H9 (cell line): Measurements from ENCODE around the gene ZNF469. TPM values are rescaled to one million over a fixed set of nuclear protein-coding genes. Genes with fewer than 3 reads are reported as not detected.

Source experiments
- DNase-seq: peaks from one replicate; pipeline ENCODE4 v3.0.0-alpha.2; 2017
- H2AFZ ChIP-seq: one replicate; pipeline ENCODE4 v1.6.1; 2013; ENCODE audit warnings: mild to moderate bottlenecking, low read length, control low read depth, moderate library complexity
- H2AK5ac ChIP-seq: 2 replicates; pipeline ENCODE4 v1.6.1; 2013; ENCODE audit warnings: low read length, control low read depth, mixed read lengths; ENCODE audit not compliant: insufficient read length
- H2BK120ac ChIP-seq: one replicate; pipeline ENCODE4 v1.6.1; 2013; ENCODE audit warnings: low read depth, mild to moderate bottlenecking, low read length, control low read depth, inconsistent platforms; ENCODE audit not compliant: poor library complexity, severe bottlenecking
- H2BK12ac ChIP-seq: 2 replicates; pipeline ENCODE4 v1.6.1; 2013; ENCODE audit warnings: low read length, control low read depth, mixed read lengths, low read depth; ENCODE audit not compliant: insufficient read length
- H2BK15ac ChIP-seq: 2 replicates; pipeline ENCODE4 v1.6.1; 2013; ENCODE audit warnings: low read depth, low read length, control low read depth
- H2BK20ac ChIP-seq: one replicate; pipeline ENCODE4 v1.6.1; 2013; ENCODE audit warnings: low read depth, mild to moderate bottlenecking, low read length, control low read depth, inconsistent platforms; ENCODE audit not compliant: poor library complexity, severe bottlenecking
- H2BK5ac ChIP-seq: 2 replicates; pipeline ENCODE4 v1.6.1; 2013; ENCODE audit warnings: low read length, control low read depth, mixed read lengths; ENCODE audit not compliant: insufficient read length
- H3K14ac ChIP-seq: 2 replicates; pipeline ENCODE4 v1.6.1; 2013; ENCODE audit warnings: low read length, control low read depth; ENCODE audit not compliant: insufficient read depth
- H3K18ac ChIP-seq: 2 replicates; pipeline ENCODE4 v1.6.1; 2013; ENCODE audit warnings: low read depth, mild to moderate bottlenecking, mixed read lengths, low read length, control low read depth; ENCODE audit not compliant: insufficient read length
- H3K23ac ChIP-seq: 2 replicates; pipeline ENCODE4 v1.6.1; 2013; ENCODE audit warnings: low read length, control low read depth, mixed read lengths, low read depth; ENCODE audit not compliant: insufficient read length
- H3K23me2 ChIP-seq: 2 replicates; pipeline ENCODE4 v1.6.1; 2013; ENCODE audit warnings: low read depth, mild to moderate bottlenecking, mixed read lengths, low read length, control low read depth; ENCODE audit not compliant: insufficient read length, poor library complexity, severe bottlenecking
- H3K27ac ChIP-seq: 2 replicates; pipeline ENCODE4 v1.5.1; 2013; ENCODE audit warnings: low read length, control low read depth, mixed read lengths, low read depth; ENCODE audit not compliant: insufficient read length
- H3K27me3 ChIP-seq: 2 replicates; pipeline ENCODE4 v1.6.1; 2013; ENCODE audit warnings: low read length, control low read depth, inconsistent platforms; ENCODE audit not compliant: insufficient read depth
- H3K4ac ChIP-seq: 2 replicates; pipeline ENCODE4 v1.6.1; 2013; ENCODE audit warnings: low read depth, mild to moderate bottlenecking, control low read depth, inconsistent platforms, low read length, moderate library complexity
- H3K4me1 ChIP-seq: 2 replicates; pipeline ENCODE4 v1.6.1; 2013; ENCODE audit warnings: low read length, control low read depth, inconsistent platforms; ENCODE audit not compliant: insufficient read depth
- H3K4me2 ChIP-seq: 2 replicates; pipeline ENCODE4 v1.6.1; 2013; ENCODE audit warnings: low read length, control low read depth, mixed read lengths; ENCODE audit not compliant: insufficient read length, insufficient read depth
- H3K56ac ChIP-seq: 2 replicates; pipeline ENCODE4 v1.6.1; 2013; ENCODE audit warnings: low read depth, mild to moderate bottlenecking, mixed read lengths, low read length, control low read depth; ENCODE audit not compliant: insufficient read length
- H3K79me1 ChIP-seq: 2 replicates; pipeline ENCODE4 v1.6.1; 2013; ENCODE audit warnings: low read depth, mild to moderate bottlenecking, moderate library complexity, low read length, control low read depth, inconsistent platforms; ENCODE audit not compliant: insufficient read depth, poor library complexity, severe bottlenecking
- H3K79me2 ChIP-seq: 2 replicates; pipeline ENCODE4 v1.6.1; 2013; ENCODE audit warnings: low read length, control low read depth, inconsistent platforms; ENCODE audit not compliant: insufficient read depth
- H3K9ac ChIP-seq: 2 replicates; pipeline ENCODE4 v1.6.1; 2013; ENCODE audit warnings: low read length, control low read depth, mixed read lengths; ENCODE audit not compliant: insufficient read length; ENCODE audit errors: extremely low read depth
- H3K9me3 ChIP-seq: one replicate; pipeline ENCODE4 v1.6.1; 2013; ENCODE audit warnings: low read depth, low read length, inconsistent platforms; ENCODE audit not compliant: control insufficient read depth
- H3T11ph ChIP-seq: one replicate; pipeline ENCODE4 v1.6.1; 2013; ENCODE audit warnings: mild to moderate bottlenecking, low read length, control low read depth, inconsistent platforms
- H4K20me1 ChIP-seq: one replicate; pipeline ENCODE4 v1.6.1; 2013; ENCODE audit not compliant: control insufficient read depth, insufficient read length, insufficient read depth
- H4K5ac ChIP-seq: 2 replicates; pipeline ENCODE4 v1.6.1; 2013; ENCODE audit warnings: low read depth, mild to moderate bottlenecking, mixed read lengths, low read length, control low read depth; ENCODE audit not compliant: insufficient read length
- H4K8ac ChIP-seq: replicated peaks from 2 replicates; pipeline ENCODE4 v1.6.1; 2013; ENCODE audit warnings: low read length, control low read depth, mixed read lengths, low read depth; ENCODE audit not compliant: insufficient read length
- H4K91ac ChIP-seq: 2 replicates; pipeline ENCODE4 v1.6.1; 2013; ENCODE audit warnings: low read depth, mild to moderate bottlenecking, moderate library complexity, mixed read lengths, low read length, control low read depth; ENCODE audit not compliant: insufficient read length
- H3K27ac Mint-ChIP-seq, 3 experiments: 2 replicates in 2 of 3; 3 replicates in 1 of 3; pipeline ENCODE4 v1.8.0; 2020 to 2021; ENCODE audit warnings: mixed read lengths in 3 of 3, mild to moderate bottlenecking in 1 of 3, moderate library complexity in 1 of 3
- H3K27me3 Mint-ChIP-seq: 2 replicates; pipeline ENCODE4 v1.8.0; 2021; ENCODE audit warnings: low read depth, mild to moderate bottlenecking, moderate library complexity, mixed read lengths
- H3K36me3 Mint-ChIP-seq, 3 experiments: 2 replicates in 2 of 3; 3 replicates in 1 of 3; pipeline ENCODE4 v1.8.0; 2020 to 2021; ENCODE audit warnings: low read depth in 3 of 3, mixed read lengths in 3 of 3; ENCODE audit not compliant: insufficient read depth in 1 of 3
- H3K4me1 Mint-ChIP-seq, 2 experiments: 2 replicates each; pipeline ENCODE4 v1.8.0; 2020; ENCODE audit warnings: mixed read lengths in 2 of 2
- H3K4me3 Mint-ChIP-seq, 2 experiments: 2 replicates in 1 of 2; 3 replicates in 1 of 2; pipeline ENCODE4 v1.8.0; 2020 to 2021; ENCODE audit warnings: mild to moderate bottlenecking in 2 of 2, mixed read lengths in 2 of 2, moderate library complexity in 1 of 2
- H3K9me3 Mint-ChIP-seq, 2 experiments: 2 replicates in 1 of 2; 3 replicates in 1 of 2; pipeline ENCODE4 v1.8.0; 2020; ENCODE audit warnings: mild to moderate bottlenecking in 2 of 2, mixed read lengths in 2 of 2, moderate library complexity in 1 of 2
- CTCF ChIP-seq: fragments of 200-600 bp; sonication (generic); conservative IDR thresholded peaks from 3 replicates; pipeline ENCODE4 v1.8.0; 2021; ENCODE audit warnings: antibody characterized with exemption, mild to moderate bottlenecking
- WGBS: extraction: QIAGEN DNeasy Blood & Tissue Kit; methylation state at CpG from one replicate; pipeline ENCODE4 v1.1.7; 2013; ENCODE audit warnings: missing lambda C conversion rate, low lambda C conversion rate, mixed read lengths; ENCODE audit not compliant: insufficient read length; ENCODE audit errors: extremely low coverage; 5-methylcytosine and 5-hydroxymethylcytosine counted together
- total RNA-seq: library from RNA; stranded (reverse); gene quantifications from 2 replicates; pipeline ENCODE4 v1.2.1, GENCODE V29; 2021

Gene ZNF469
- total RNA-seq, 1 experiment from 2014 or later, result 4.4 TPM

DNA sequence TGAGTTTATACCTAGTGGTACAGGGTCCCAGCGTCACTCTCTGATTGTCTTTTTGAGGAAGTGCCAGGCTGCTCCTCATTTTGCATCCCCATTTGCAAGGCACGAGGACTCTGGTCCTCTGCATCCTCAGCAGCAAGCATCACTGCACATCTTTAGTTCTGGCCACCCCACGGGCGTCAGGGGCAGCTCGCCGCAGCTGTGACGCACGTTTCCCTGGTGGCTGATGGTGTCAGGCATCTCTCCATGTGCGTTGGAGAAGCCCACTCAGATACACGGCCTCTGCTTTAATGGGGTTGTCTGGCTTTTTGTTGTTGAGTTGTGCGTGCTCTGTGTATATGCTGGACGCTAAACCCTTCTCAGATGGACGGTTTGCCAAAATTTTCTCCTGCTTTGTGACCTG is 45.2 kb upstream of the ZNF469 start:
- DNase-seq, result no peak
- no peaks in the 10 kb centered on the region for H3K79me1 ChIP-seq
- H2BK120ac ChIP-seq, result no peak overlapping the region
- no peak overlapping the region for H2AK5ac ChIP-seq
- H2BK20ac ChIP-seq, result no peak overlapping the region
- no peaks in the 10 kb centered on the region for H3K27me3 ChIP-seq
- no peak overlapping the region for H3K18ac ChIP-seq
- no peaks in the 10 kb centered on the region for H3K23me2 ChIP-seq
- H3K23ac ChIP-seq, result no peak overlapping the region
- H2BK15ac ChIP-seq, result no peak overlapping the region
- H3K9ac ChIP-seq, result no peak overlapping the region
- no peak overlapping the region for H4K8ac ChIP-seq
- H3K14ac ChIP-seq, result no peak overlapping the region
- no peak overlapping the region for H3K4ac ChIP-seq
- H2BK5ac ChIP-seq, result no peak overlapping the region
- TF ChIP-seq CTCF, result no peak
- no peak overlapping the region for H2BK12ac ChIP-seq
- H3K4me1 ChIP-seq, result no peaks in the 10 kb centered on the region
- peaks cover 0 to 4% (median 3%) of the 10 kb centered on the region in 3 experiments; a peak in 5 of 7 replicates for H3K36me3 Mint-ChIP-seq
- H2AFZ ChIP-seq, result no peak overlapping the region
- no peak overlapping the region for H4K91ac ChIP-seq
- no CpG with 5 or more reads among the region's 13 CpGs for WGBS
- H3T11ph ChIP-seq, result no peak overlapping the region
- no peak overlapping the region for H3K27ac Mint-ChIP-seq
- H3K27ac ChIP-seq, result no peak overlapping the region
- no peaks in the 10 kb centered on the region for H4K20me1 ChIP-seq
- peaks cover 11 to 12% of the 10 kb centered on the region in 2 experiments for H3K9me3 Mint-ChIP-seq
- no peak overlapping the region for H4K5ac ChIP-seq
- H3K79me2 ChIP-seq, result no peaks in the 10 kb centered on the region
- H3K4me1 Mint-ChIP-seq, result peaks cover 0 to 3% of the 10 kb centered on the region in 2 experiments; a peak in 1 of 4 replicates
- peaks cover 2% of the 10 kb centered on the region for H3K27me3 Mint-ChIP-seq
- H3K9me3 ChIP-seq, result no peaks in the 10 kb centered on the region
- H3K4me2 ChIP-seq, result no peak overlapping the region
- no peak overlapping the region for H3K56ac ChIP-seq
- H3K4me3 Mint-ChIP-seq, result no peak overlapping the region
